ENCODE data around the gene APCDD1L. TPM values are rescaled to one million over a fixed set of nuclear protein-coding genes. Genes with fewer than 3 reads are reported as not detected.
"Not testable (repeated sequence)": the region's sequence is repeated elsewhere in the genome, so short reads cannot be mapped to it uniquely, and the experiment has no call there.

Gene APCDD1L
- total RNA-seq, 1 donor from 2014 or later, result not detected

DNA sequence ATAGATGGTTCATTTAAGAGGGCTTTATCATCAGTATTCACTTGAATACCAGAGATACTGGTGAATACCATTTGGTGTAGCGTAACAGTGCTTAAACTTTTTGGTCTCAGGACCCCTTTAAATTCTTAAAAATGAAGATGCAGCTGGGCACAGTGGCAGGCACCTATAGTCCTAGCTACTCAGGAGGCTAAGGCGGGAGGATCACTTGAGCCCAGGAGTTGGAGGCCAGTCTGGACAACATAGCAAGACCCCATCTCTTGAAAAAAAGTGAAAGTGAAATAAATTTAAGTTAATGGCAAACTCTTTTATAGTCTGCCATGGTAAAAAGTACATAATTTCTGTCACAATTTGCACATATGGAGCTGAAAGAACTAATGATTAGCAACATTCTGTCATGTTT is 86.8 kb downstream of the APCDD1L start:
- Mint-ChIP-seq H3K27me3 (ENCODE audit: low read depth) (no peaks in the 10 kb centered on the region), H3K27ac (no peak overlapping the region), H3K4me1 (ENCODE audit: low read depth) (peaks cover 24% of the 10 kb centered on the region), H3K36me3 (ENCODE audit: low read depth) (peaks cover 43% of the 10 kb centered on the region), H3K9me3 (peaks cover 5% of the 10 kb centered on the region), H3K4me3 (ENCODE audit: low read depth) (no peak overlapping the region)
- DNase-seq (ENCODE audit: low spot score), result no peak
- intact Hi-C loops (cut with micrococcal nuclease), result no loop called here

- H3K27me3 Mint-ChIP-seq (ENCODE audit: low read depth); intact Hi-C loops (cut with micrococcal nuclease); H3K9me3 Mint-ChIP-seq; H3K27ac Mint-ChIP-seq; DNase-seq (ENCODE audit: low spot score); H3K4me3 Mint-ChIP-seq (ENCODE audit: low read depth): not testable (repeated sequence)
- Mint-ChIP-seq H3K36me3 (ENCODE audit: low read depth) (peaks cover 40% of the 10 kb centered on the region), H3K4me1 (ENCODE audit: low read depth) (peaks cover 16% of the 10 kb centered on the region)
These were observed 87.6 kb downstream of the APCDD1L start for GRCh38 chr20:58427571-58427970.

DNA sequence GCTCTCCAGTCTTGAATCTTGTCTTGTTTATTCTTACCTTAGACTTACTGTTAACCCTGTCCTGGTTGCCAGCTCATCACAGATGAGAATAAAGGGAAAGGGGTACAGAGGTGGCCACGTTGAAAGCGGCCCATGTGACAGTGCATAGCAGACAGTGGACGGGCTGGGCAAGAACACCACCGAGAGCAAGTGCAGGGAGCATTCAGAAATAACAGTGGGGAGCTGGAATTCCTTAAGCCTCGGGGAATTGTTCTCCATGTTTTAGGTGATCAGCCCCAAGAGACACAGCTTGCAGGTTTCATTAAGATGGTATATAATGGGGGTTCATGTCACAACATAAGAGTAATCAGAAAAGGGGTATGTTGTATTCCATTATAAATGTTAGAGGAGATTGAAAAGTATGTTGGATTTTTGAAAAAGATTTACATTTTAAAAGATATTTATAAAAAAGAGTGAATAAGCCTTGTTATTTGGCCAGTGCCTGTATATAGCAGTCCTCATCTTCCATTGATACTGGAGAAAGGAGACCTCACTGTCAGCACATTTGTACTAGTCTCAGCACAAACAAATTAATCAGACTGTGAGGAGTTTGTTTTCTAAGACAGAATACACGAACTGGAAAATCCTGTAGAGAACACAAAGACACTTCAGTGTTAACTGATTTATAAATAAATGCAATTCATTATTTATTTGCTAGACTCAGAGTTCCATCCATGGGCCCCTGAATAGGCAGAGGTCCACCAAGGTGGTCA is 90.8 kb downstream of the APCDD1L start:
- Mint-ChIP-seq H3K4me3 (ENCODE audit: low read depth) (no peak overlapping the region), H3K36me3 (ENCODE audit: low read depth) (peaks cover 52% of the 10 kb centered on the region)

DNA sequence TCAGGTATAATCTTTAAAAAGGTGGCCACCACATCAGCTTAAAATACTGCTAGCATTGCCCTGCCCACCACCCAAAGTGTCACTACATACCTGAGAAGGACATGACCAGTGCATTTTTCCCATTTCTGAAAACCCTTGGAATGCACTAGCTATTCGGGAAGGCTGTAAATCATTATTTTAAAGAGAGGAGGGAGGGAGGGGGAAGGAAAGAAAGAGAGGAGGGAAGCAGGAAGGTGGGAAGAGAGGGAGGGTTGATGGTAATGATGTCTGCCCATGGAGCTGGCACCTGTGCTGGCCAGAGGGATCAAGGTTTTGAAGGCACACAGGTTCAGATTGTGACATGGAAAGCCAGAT is 93.7 kb downstream of the APCDD1L start:
- intact Hi-C loops (cut with micrococcal nuclease), result no loop called here
- no peak for DNase-seq (ENCODE audit: low spot score)
- H3K27me3 Mint-ChIP-seq (ENCODE audit: low read depth), result no peaks in the 10 kb centered on the region
- no peak overlapping the region for H3K27ac Mint-ChIP-seq
- H3K36me3 Mint-ChIP-seq (ENCODE audit: low read depth), result peaks cover 67% of the 10 kb centered on the region
- peaks cover 27% of the 10 kb centered on the region for H3K4me1 Mint-ChIP-seq (ENCODE audit: low read depth)
- H3K9me3 Mint-ChIP-seq, result peaks cover 5% of the 10 kb centered on the region
- H3K4me3 Mint-ChIP-seq (ENCODE audit: low read depth), result no peak overlapping the region

More for the DNA sequence above, 90.8 kb downstream of the APCDD1L start:
- H3K27me3 Mint-ChIP-seq (ENCODE audit: low read depth), result no peaks in the 10 kb centered on the region
- peaks cover 5% of the 10 kb centered on the region for H3K9me3 Mint-ChIP-seq
- no peak for DNase-seq (ENCODE audit: low spot score)
- no peak overlapping the region for H3K27ac Mint-ChIP-seq
- H3K4me1 Mint-ChIP-seq (ENCODE audit: low read depth), result peaks cover 12% of the 10 kb centered on the region
- intact Hi-C loops (cut with micrococcal nuclease), result no loop called here

- peaks cover 5% of the 10 kb centered on the region for H3K9me3 Mint-ChIP-seq
- no peaks in the 10 kb centered on the region for H3K27me3 Mint-ChIP-seq (ENCODE audit: low read depth)
These were observed 94.3 kb downstream of the APCDD1L start for GRCh38 chr20:58420798-58421496.

GRCh38 chr20:58418949-58419748 is 96.0 kb downstream of the APCDD1L start:
- Mint-ChIP-seq H3K4me1 (ENCODE audit: low read depth) (peaks cover 32% of the 10 kb centered on the region), H3K27me3 (ENCODE audit: low read depth) (no peaks in the 10 kb centered on the region), H3K9me3 (peaks cover 3% of the 10 kb centered on the region), H3K27ac (peak overlapping the region; percentile 67), H3K36me3 (ENCODE audit: low read depth) (peaks cover 71% of the 10 kb centered on the region), H3K4me3 (ENCODE audit: low read depth) (no peak overlapping the region)
- no peak for DNase-seq (ENCODE audit: low spot score)
- intact Hi-C loops (cut with micrococcal nuclease), result no loop called here

More at GRCh38 chr20:58420798-58421496, 94.3 kb downstream of the APCDD1L start:
- intact Hi-C loops (cut with micrococcal nuclease), result no loop called here
- DNase-seq (ENCODE audit: low spot score), result no peak
- Mint-ChIP-seq H3K27ac (no peak overlapping the region), H3K36me3 (ENCODE audit: low read depth) (peaks cover 72% of the 10 kb centered on the region), H3K4me1 (ENCODE audit: low read depth) (peaks cover 31% of the 10 kb centered on the region), H3K4me3 (ENCODE audit: low read depth) (no peak overlapping the region)

GRCh38 chr20:58417438-58417837 is 97.8 kb downstream of the APCDD1L start:
- Mint-ChIP-seq H3K4me3 (ENCODE audit: low read depth) (no peak overlapping the region), H3K27me3 (ENCODE audit: low read depth) (no peaks in the 10 kb centered on the region), H3K4me1 (ENCODE audit: low read depth) (peaks cover 32% of the 10 kb centered on the region)

GRCh38 chr20:58416835-58417234 is 98.4 kb downstream of the APCDD1L start:
- Mint-ChIP-seq H3K4me1 (ENCODE audit: low read depth) (peaks cover 32% of the 10 kb centered on the region), H3K36me3 (ENCODE audit: low read depth) (peaks cover 64% of the 10 kb centered on the region), H3K27ac (peak overlapping the region; percentile 39), H3K4me3 (ENCODE audit: low read depth) (no peak overlapping the region), H3K9me3 (peaks cover 3% of the 10 kb centered on the region), H3K27me3 (ENCODE audit: low read depth) (no peaks in the 10 kb centered on the region)
- DNase-seq (ENCODE audit: low spot score), result no peak
- intact Hi-C loops (cut with micrococcal nuclease), result no loop called here

More at GRCh38 chr20:58417438-58417837, 97.8 kb downstream of the APCDD1L start:
- DNase-seq (ENCODE audit: low spot score), result no peak
- intact Hi-C loops (cut with micrococcal nuclease), result no loop called here
- Mint-ChIP-seq H3K36me3 (ENCODE audit: low read depth) (peaks cover 67% of the 10 kb centered on the region), H3K27ac (no peak overlapping the region), H3K9me3 (peaks cover 3% of the 10 kb centered on the region)

DNA sequence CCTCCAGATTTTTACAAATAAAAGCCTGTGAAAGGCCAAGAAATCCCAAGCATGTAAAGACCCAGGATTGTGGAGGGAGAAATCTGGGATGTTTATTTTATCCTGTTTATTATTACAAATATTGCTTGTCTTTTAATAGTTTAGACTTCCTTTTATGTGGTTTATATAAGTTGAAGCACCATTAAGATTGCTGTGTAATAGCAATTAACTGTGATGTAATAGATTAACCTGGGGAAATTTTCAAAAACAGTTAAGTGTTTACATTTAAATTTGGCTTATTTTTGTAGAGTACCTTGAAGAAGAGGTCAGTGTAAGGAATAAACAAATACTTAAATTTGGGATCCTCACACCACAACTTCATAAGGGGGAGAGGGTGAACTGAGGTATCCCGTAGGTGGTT is 99.1 kb downstream of the APCDD1L start:
- Mint-ChIP-seq H3K9me3 (peaks cover 3% of the 10 kb centered on the region), H3K4me3 (ENCODE audit: low read depth) (no peak overlapping the region), H3K4me1 (ENCODE audit: low read depth) (peaks cover 30% of the 10 kb centered on the region), H3K36me3 (ENCODE audit: low read depth) (peaks cover 57% of the 10 kb centered on the region), H3K27ac (no peak overlapping the region), H3K27me3 (ENCODE audit: low read depth) (no peaks in the 10 kb centered on the region)
- no peak for DNase-seq (ENCODE audit: low spot score)
- intact Hi-C loops (cut with micrococcal nuclease), result no loop called here

DNA sequence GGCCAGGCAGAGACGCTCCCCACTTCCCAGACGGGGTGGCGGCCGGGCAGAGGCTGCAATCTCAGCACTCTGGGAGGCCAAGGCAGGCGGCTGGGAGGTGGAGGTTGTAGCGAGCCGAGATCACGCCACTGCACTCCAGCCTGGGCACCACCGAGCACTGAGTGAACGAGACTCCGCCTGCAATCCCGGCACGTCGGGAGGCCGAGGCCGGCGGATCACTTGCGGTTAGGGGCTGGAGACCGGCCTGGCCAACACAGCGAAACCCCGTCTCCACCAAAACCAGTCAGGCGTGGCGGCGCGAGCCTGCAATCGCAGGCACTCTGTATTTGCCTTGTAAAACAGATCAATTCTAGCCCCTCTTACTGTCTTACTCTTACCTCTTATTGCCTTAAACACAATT is 100.4 kb downstream of the APCDD1L start:
- H3K4me1 Mint-ChIP-seq (ENCODE audit: low read depth), result peaks cover 34% of the 10 kb centered on the region
- H3K27me3 Mint-ChIP-seq (ENCODE audit: low read depth); intact Hi-C loops (cut with micrococcal nuclease); DNase-seq (ENCODE audit: low spot score); H3K4me3 Mint-ChIP-seq (ENCODE audit: low read depth); H3K27ac Mint-ChIP-seq; H3K9me3 Mint-ChIP-seq: not testable (repeated sequence)
- H3K36me3 Mint-ChIP-seq (ENCODE audit: low read depth), result peaks cover 49% of the 10 kb centered on the region

DNA sequence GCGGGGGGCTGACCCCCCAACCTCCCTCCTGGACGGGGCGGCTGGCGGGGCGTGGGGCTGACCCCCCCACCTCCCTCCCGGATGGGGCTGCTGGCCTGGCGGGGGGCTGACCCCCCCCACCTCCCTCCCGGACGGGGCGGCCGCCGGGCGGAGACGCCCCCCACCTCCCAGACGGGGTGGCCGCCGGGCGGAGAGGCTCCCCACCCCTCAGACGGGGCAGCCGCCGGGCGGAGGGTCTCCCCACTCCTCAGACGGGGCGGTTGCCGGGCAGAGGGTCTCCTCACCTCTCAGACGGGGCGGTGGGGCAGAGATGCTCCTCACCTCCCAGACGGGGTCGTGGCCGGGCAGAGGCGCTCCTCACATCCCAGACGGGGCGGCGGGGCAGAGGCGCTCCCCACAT is 101.0 kb downstream of the APCDD1L start:
- Mint-ChIP-seq H3K36me3 (ENCODE audit: low read depth) (peaks cover 43% of the 10 kb centered on the region), H3K4me1 (ENCODE audit: low read depth) (peaks cover 35% of the 10 kb centered on the region)
- H3K27me3 Mint-ChIP-seq (ENCODE audit: low read depth); DNase-seq (ENCODE audit: low spot score); H3K9me3 Mint-ChIP-seq; intact Hi-C loops (cut with micrococcal nuclease); H3K27ac Mint-ChIP-seq; H3K4me3 Mint-ChIP-seq (ENCODE audit: low read depth): not testable (repeated sequence)

All from activated T-helper 2 cell treated with anti-CD3 and anti-CD28 coated beads, Interferon-gamma antibody, Interleukin-2, Interleukin-4, amounts not matched to agents 10 μg/mL and 5 μg/mL and 100 μg/mL, durations not matched to agents 14 hours and 24 hours and 36 hours (primary cell).